Thymus (tissue), 11 donors: ENCODE data around the gene SYS1. TPM values are rescaled to one million over a fixed set of nuclear protein-coding genes. Genes with fewer than 3 reads are reported as not detected.

ENCODE experiments used
- DNase-seq, 9 donors: peaks; one replicate each; pipeline ENCODE4 v3.0.0-alpha.2; 2013; ENCODE audit warnings: low spot score in 9 of 9, low read depth in 6 of 9, missing footprints in 1 of 9
- H3K27ac ChIP-seq, 2 donors: one replicate each; pipeline ENCODE4 v1.5.1; 2013; ENCODE audit warnings: control low read depth in 1 of 2, low read depth in 1 of 2, low read length in 1 of 2, mild to moderate bottlenecking in 1 of 2, moderate library complexity in 1 of 2
- H3K27me3 ChIP-seq, 2 donors: one replicate each; pipeline ENCODE4 v1.5.1; 2013; ENCODE audit warnings: low read length in 1 of 2; ENCODE audit not compliant: control insufficient read depth in 2 of 2, insufficient read depth in 1 of 2
- H3K36me3 ChIP-seq, 2 donors: one replicate each; pipeline ENCODE4 v1.5.1; 2013; ENCODE audit warnings: low read length in 1 of 2, mild to moderate bottlenecking in 1 of 2, moderate library complexity in 1 of 2; ENCODE audit not compliant: control insufficient read depth in 2 of 2, insufficient read depth in 2 of 2
- H3K4me1 ChIP-seq, 2 donors: one replicate each; pipeline ENCODE4 v1.5.1; 2013; ENCODE audit warnings: low read length in 2 of 2; ENCODE audit not compliant: control insufficient read depth in 2 of 2, insufficient read depth in 2 of 2
- H3K4me3 ChIP-seq, 2 donors: one replicate each; pipeline ENCODE4 v1.5.1; 2013; ENCODE audit warnings: low read length in 2 of 2, control low read depth in 1 of 2, mild to moderate bottlenecking in 1 of 2
- H3K9me3 ChIP-seq, 2 donors: one replicate each; pipeline ENCODE4 v1.5.1; 2013; ENCODE audit warnings: low read length in 1 of 2, mild to moderate bottlenecking in 1 of 2; ENCODE audit not compliant: control insufficient read depth in 2 of 2, insufficient read depth in 1 of 2
- WGBS: extraction: QIAGEN DNeasy Blood & Tissue Kit; methylation state at CpG from one replicate; pipeline ENCODE4 v1.1.7; 2013; 5-methylcytosine and 5-hydroxymethylcytosine counted together
- polyA plus RNA-seq: library from polyadenylated mRNA; stranded (reverse); fragments of 200-250 nt; gene quantifications from one replicate; pipeline ENCODE4 v1.2.3, GENCODE V29; 2013
- total RNA-seq: library from RNA; stranded (reverse); fragments of 120-200 nt; gene quantifications from one replicate; pipeline ENCODE4 v1.2.4, GENCODE V29; 2013
- donor health status: healthy.

SYS1 gene
- total and polyA plus RNA-seq, 2 donors: 15.2 to 19.7 TPM

DNA sequence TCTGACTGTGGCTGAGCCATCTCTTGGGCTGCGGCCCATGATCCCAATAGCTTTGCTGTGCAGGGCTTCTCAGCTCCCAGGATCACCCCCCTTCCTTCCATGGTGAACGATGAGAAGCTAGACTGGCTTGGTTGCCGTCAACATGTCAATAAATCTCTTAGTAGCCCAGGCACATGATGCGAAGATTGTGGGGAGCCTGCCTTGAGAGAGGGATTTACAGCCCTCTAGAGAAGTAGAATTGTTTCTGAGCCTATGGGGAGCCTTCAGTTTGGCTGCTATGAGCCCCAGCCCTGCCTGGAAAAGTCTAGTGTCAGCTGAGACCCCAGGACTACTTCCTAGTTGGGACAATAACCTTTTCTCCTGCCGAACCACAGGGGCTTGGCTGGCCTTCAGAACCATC is 49.7 kb downstream of the SYS1 start:
- H3K27me3 ChIP-seq: peaks cover 0 to 18% of the 10 kb centered on the region in 2 donors
- H3K9me3 ChIP-seq: peaks cover 0 to 5% of the 10 kb centered on the region in 2 donors
- no peak overlapping the region for H3K27ac ChIP-seq
- no peaks in the 10 kb centered on the region for H3K36me3 ChIP-seq
- WGBS: 95% methylated on average over 5 of the region's 5 CpGs
- DNase-seq: no peak
- H3K4me3 ChIP-seq: no peak overlapping the region
- peaks cover 10 to 18% of the 10 kb centered on the region in 2 donors for H3K4me1 ChIP-seq

DNA sequence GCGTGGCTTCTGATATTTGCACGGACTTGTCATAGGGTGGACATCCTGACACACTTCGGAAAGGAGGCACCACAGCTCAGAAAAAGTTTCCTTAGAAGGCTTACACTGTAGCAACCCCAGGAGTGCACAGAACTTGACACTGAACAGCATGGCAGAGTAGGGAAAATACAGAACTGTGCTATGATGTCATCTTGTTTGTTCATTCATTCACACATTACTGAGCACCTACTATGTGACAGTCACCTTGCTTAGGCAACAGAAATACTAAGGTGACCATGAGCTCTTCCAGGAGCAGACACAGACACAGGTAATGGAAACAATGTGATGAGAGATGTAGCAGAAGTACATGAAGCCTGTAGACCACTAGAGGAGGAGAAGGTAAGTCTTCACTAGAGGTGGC is 50.5 kb downstream of the SYS1 start:
- no peak overlapping the region for H3K27ac ChIP-seq
- no peak overlapping the region for H3K4me3 ChIP-seq
- peaks cover 10 to 12% of the 10 kb centered on the region in 2 donors for H3K4me1 ChIP-seq
- peaks cover 0 to 2% of the 10 kb centered on the region in 2 donors for H3K9me3 ChIP-seq
- peaks cover 0 to 4% of the 10 kb centered on the region in 2 donors for H3K36me3 ChIP-seq
- peaks cover 0 to 9% of the 10 kb centered on the region in 2 donors for H3K27me3 ChIP-seq
- 87% methylated on average over 3 of the region's 3 CpGs for WGBS
- no peak for DNase-seq

DNA sequence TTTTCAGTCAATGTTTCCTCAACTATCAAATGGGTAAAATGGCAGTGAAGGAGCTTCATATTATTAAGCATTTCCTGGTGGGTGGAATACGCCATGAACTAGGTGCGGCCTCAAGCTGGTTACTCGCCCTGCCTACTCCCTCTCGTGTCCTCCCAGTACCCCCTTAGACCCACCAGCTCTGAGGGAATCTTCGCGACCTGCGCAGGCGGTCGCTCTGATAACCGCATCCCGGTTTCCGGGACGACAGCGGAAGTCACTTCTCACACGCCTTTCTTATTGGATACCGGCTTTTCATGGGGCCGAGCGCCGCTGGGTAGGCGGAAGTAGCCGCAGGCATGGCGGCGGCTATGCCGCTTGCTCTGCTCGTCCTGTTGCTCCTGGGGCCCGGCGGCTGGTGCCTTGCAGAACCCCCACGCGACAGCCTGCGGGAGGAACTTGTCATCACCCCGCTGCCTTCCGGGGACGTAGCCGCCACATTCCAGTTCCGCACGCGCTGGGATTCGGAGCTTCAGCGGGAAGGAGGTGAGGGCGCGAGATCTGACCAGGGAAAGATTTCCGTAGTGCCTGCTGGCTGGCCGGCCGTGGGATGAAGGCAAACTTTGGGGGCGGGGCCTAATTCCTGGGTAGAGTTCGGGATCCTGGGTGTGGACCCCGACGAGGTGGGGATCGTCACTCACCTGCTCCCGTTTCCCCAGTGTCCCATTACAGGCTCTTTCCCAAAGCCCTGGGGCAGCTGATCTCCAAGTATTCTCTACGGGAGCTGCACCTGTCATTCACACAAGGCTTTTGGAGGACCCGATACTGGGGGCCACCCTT is 53.1 kb downstream of the SYS1 start, which contains the start of gene PIGT:
Gene PIGT, plus strand, starts transcription at position 320 of the 816 bp plus-strand sequence. Its CDS starts 16 bp downstream, at position 336.
- peaks cover 10% of the 10 kb centered on the region in 2 donors for H3K4me1 ChIP-seq
- peaks cover 22 to 29% of the 10 kb centered on the region in 2 donors for H3K36me3 ChIP-seq
- peak within 1 kb of the TSS; percentile 60 to 63 for H3K27ac ChIP-seq
- under 1% methylated on average over 52 of the region's 52 CpGs for WGBS
- no peaks in the 10 kb centered on the region for H3K9me3 ChIP-seq
- H3K4me3 ChIP-seq: peak within 1 kb of the TSS; percentile 61 to 98
- no peaks in the 10 kb centered on the region for H3K27me3 ChIP-seq
- DNase-seq: peak; percentile 64 to 93 (median 79)

DNA sequence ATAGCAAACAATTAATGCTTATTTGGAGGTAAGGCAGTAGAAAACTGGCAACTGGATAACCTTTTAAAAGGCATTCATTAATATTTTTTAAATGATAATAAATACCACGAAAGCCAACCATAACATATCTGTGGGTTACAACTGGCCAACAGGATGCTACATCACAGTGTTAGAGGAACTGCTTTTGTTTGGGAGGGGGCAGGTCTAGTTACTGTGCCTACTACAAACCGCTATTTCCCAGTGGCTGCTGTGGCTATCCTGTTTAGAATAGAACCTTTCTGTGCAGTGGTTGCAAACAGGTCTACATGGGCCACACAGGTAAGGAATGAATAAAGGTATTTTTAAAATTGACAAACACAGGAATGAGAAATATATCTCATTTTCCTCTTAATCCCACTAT is 54.0 kb downstream of the SYS1 start:
- no peak for DNase-seq
- Histone ChIP-seq H3K27ac (no peak overlapping the region), H3K36me3 (peaks cover 31 to 37% of the 10 kb centered on the region in 2 donors), H3K27me3 (no peaks in the 10 kb centered on the region), H3K4me3 (peak overlapping the region; percentile 61 to 98), H3K4me1 (peaks cover 10% of the 10 kb centered on the region in 2 donors), H3K9me3 (no peaks in the 10 kb centered on the region)
- WGBS: 79% methylated on average over 2 of the region's 2 CpGs

Other genes with a start within 250 kb of the SYS1 start
- 0.52 TPM for gene WFDC5, start 248.0 kb upstream of the SYS1 start, total RNA-seq
- 6.1 TPM for gene WFDC5, start 248.0 kb upstream of the SYS1 start, polyA plus RNA-seq
- 1.0 TPM for gene WFDC12, start 238.7 kb upstream of the SYS1 start, total RNA-seq
- gene WFDC12, start 238.7 kb upstream of the SYS1 start, polyA plus RNA-seq: 6.8 TPM
- 6.5 TPM for gene PI3, start 188.3 kb upstream of the SYS1 start, total RNA-seq
- gene PI3, start 188.3 kb upstream of the SYS1 start, polyA plus RNA-seq: 567 TPM
- gene SEMG1, start 156.1 kb upstream of the SYS1 start, total RNA-seq: 0.24 TPM
- gene SEMG1, start 156.1 kb upstream of the SYS1 start, polyA plus RNA-seq: 0.78 TPM
- 0.09 TPM for gene SEMG2, start 141.8 kb upstream of the SYS1 start, total RNA-seq
- gene SEMG2, start 141.8 kb upstream of the SYS1 start, polyA plus RNA-seq: 0.39 TPM
- gene SLPI, start 108.6 kb upstream of the SYS1 start, total RNA-seq: 28.0 TPM
- gene SLPI, start 108.6 kb upstream of the SYS1 start, polyA plus RNA-seq: 663 TPM
- not detected for gene RBPJL, start 56.3 kb upstream of the SYS1 start, total RNA-seq
- gene RBPJL, start 56.3 kb upstream of the SYS1 start, polyA plus RNA-seq: 0.07 TPM
- gene MATN4, start 54.9 kb upstream of the SYS1 start, total RNA-seq: 0.14 TPM
- gene MATN4, start 54.9 kb upstream of the SYS1 start, polyA plus RNA-seq: 0.14 TPM
- 7.4 TPM for gene SDC4, start 14.7 kb upstream of the SYS1 start, total RNA-seq
- 18.9 TPM for gene SDC4, start 14.7 kb upstream of the SYS1 start, polyA plus RNA-seq
- gene TP53TG5, start 15.2 kb downstream of the SYS1 start, total RNA-seq: 0.24 TPM
- gene TP53TG5, start 15.2 kb downstream of the SYS1 start, polyA plus RNA-seq: 0.27 TPM
- 8.7 TPM for gene DBNDD2, start 45.1 kb downstream of the SYS1 start, total RNA-seq
- 54.2 TPM for gene DBNDD2, start 45.1 kb downstream of the SYS1 start, polyA plus RNA-seq
- 28.1 TPM for gene PIGT, start 53.0 kb downstream of the SYS1 start, total RNA-seq
- 52.6 TPM for gene PIGT, start 53.0 kb downstream of the SYS1 start, polyA plus RNA-seq
- gene WFDC2, start 106.6 kb downstream of the SYS1 start, total RNA-seq: 5.6 TPM
- gene WFDC2, start 106.6 kb downstream of the SYS1 start, polyA plus RNA-seq: 48.4 TPM
- not detected for gene SPINT3, start 152.5 kb downstream of the SYS1 start, total RNA-seq
- gene SPINT3, start 152.5 kb downstream of the SYS1 start, polyA plus RNA-seq: not detected
- gene WFDC6, start 176.3 kb downstream of the SYS1 start, total RNA-seq: not detected
- gene WFDC6, start 176.3 kb downstream of the SYS1 start, polyA plus RNA-seq: 0.27 TPM
- gene EPPIN, start 184.2 kb downstream of the SYS1 start, total RNA-seq: not detected
- 0.21 TPM for gene EPPIN, start 184.2 kb downstream of the SYS1 start, polyA plus RNA-seq
- not detected for gene WFDC8, start 216.1 kb downstream of the SYS1 start, total RNA-seq
- not detected for gene WFDC8, start 216.1 kb downstream of the SYS1 start, polyA plus RNA-seq